T-helper 1 cell treated with Interleukin-12 subunit alpha and Interleukin-12 subunit beta and Interleukin-4 antibody, amounts not matched to agents 30 ng/mL and 1 ng/mL, for 36 hours (primary cell): Measurements from ENCODE around the gene HNRNPUL1. TPM values are rescaled to one million over a fixed set of nuclear protein-coding genes. Genes with fewer than 3 reads are reported as not detected.

Experiments used
- intact Hi-C: fragments of 100-400 bp; cut with micrococcal nuclease; formaldehyde crosslinking; loops from one replicate; pipeline ENCODE4 v1.15.1; 2024
- total RNA-seq: library from RNA; stranded (reverse); gene quantifications from 2 replicates; pipeline ENCODE4 v1.2.3, GENCODE V29; 2022

The HNRNPUL1 gene
- total RNA-seq, 1 donor from 2014 or later, result 297 TPM

- intact Hi-C loops, result loop anchor here (1.0 to 10.0 kb wide), 13 partner anchors 13 to 909 kb away; partner anchors contain the start of genes B9D2, BCKDHA, CCDC97 and CD79A
These were observed 87.4 kb downstream of the HNRNPUL1 start for GRCh38 chr19:41351339-41352245.

- intact Hi-C loops, result loop anchor here (5.0 to 10.0 kb wide), 5 partner anchors 180 to 910 kb away; partner anchors contain the start of genes CD79A, EGLN2 and SERTAD3
These were observed 88.1 kb downstream of the HNRNPUL1 start for GRCh38 chr19:41352279-41352608.

GRCh38 chr19:41352609-41353465 lies 88.7 kb downstream of the HNRNPUL1 start:
- intact Hi-C loops, result loop anchor here (5.0 to 10.0 kb wide), 5 partner anchors 179 to 911 kb away; partner anchors contain the start of genes CD79A, EGLN2 and SERTAD3

- intact Hi-C loops, result loop anchor here (1.0 to 10.0 kb wide), 9 partner anchors 10 to 911 kb away; partner anchors contain the start of genes ACTMAP, CD79A, DMAC2 and EGLN2
These were observed 89.5 kb downstream of the HNRNPUL1 start, which contains the start of gene TGFB1 for GRCh38 chr19:41353466-41354342. TSS of gene TGFB1 (minus strand) at chr19:41353922. CDS start at chr19:41353044, 878 bp downstream.

- intact Hi-C loops, result loop anchor here (1.0 to 10.0 kb wide), 9 partner anchors 9 to 912 kb away; partner anchors contain the start of genes ACTMAP, CD79A, DMAC2 and EGLN2
These were observed 90.3 kb downstream of the HNRNPUL1 start for GRCh38 chr19:41354343-41354953.

- intact Hi-C loops, result loop anchor here (2.0 to 10.0 kb wide), 2 partner anchors 242 to 520 kb away; partner anchors contain the start of gene CD79A
These were observed 90.9 kb downstream of the HNRNPUL1 start for GRCh38 chr19:41355035-41355434.

GRCh38 chr19:41355802-41356201 lies 91.6 kb downstream of the HNRNPUL1 start:
- intact Hi-C loops, result loop anchor here (2.0 to 10.0 kb wide), 2 partner anchors 241 to 519 kb away; partner anchors contain the start of gene CD79A

GRCh38 chr19:41356984-41357739 lies 93.0 kb downstream of the HNRNPUL1 start:
- intact Hi-C loops, result loop anchor here (10.0 kb wide), 1 partner anchor 518 kb away; the partner anchor contains the start of gene CD79A

Other genes starting within 250 kb of the HNRNPUL1 start
- gene CYP2A13, start 175.9 kb upstream of the HNRNPUL1 start, total RNA-seq, result not detected in 2 replicates
- gene CYP2F1, start 149.9 kb upstream of the HNRNPUL1 start, total RNA-seq, result not detected in 2 replicates
- gene CYP2S1, start 71.2 kb upstream of the HNRNPUL1 start, total RNA-seq, result 0.73 and 2.1 TPM in 2 replicates
- gene AXL, start 45.1 kb upstream of the HNRNPUL1 start, total RNA-seq, result 0.05 and 0.17 TPM in 2 replicates
- gene CCDC97, start 45.8 kb downstream of the HNRNPUL1 start, total RNA-seq, result 62.2 and 65.1 TPM in 2 replicates
- gene TGFB1, start 89.5 kb downstream of the HNRNPUL1 start, total RNA-seq, result 157 and 159 TPM in 2 replicates
- 11.1 and 11.8 TPM in 2 replicates for gene B9D2, start 99.8 kb downstream of the HNRNPUL1 start, total RNA-seq
- 3.8 and 4.9 TPM in 2 replicates for gene TMEM91, start 112.2 kb downstream of the HNRNPUL1 start, total RNA-seq
- 31.3 and 37.6 TPM in 2 replicates for gene EXOSC5, start 133.0 kb downstream of the HNRNPUL1 start, total RNA-seq
- 13.8 and 18.2 TPM in 2 replicates for gene BCKDHA, start 133.4 kb downstream of the HNRNPUL1 start, total RNA-seq
- gene B3GNT8, start 163.0 kb downstream of the HNRNPUL1 start, total RNA-seq, result 1.1 and 1.8 TPM in 2 replicates
- gene DMAC2, start 175.5 kb downstream of the HNRNPUL1 start, total RNA-seq, result 42.0 and 42.8 TPM in 2 replicates
- gene ERICH4, start 178.8 kb downstream of the HNRNPUL1 start, total RNA-seq, result not detected in 2 replicates